Esophagus squamous epithelium (tissue), 4 donors: Measurements from ENCODE around the gene FAM3C.

ENCODE experiments used
- POLR2A ChIP-seq, 4 donors: fragments of 450-650 bp; IDR thresholded peaks; one replicate each; pipeline ENCODE4 v1.6.1; 2017; ENCODE audit warnings: antibody characterized with exemption in 4 of 4, mild to moderate bottlenecking in 4 of 4, moderate library complexity in 3 of 4
- TF ChIP-seq, protein P1 (sequence below), 6 experiments: fragments of 450-650 bp in 4 of 6; fragments of 200-600 bp in 2 of 6; sonication (generic) in 2 of 6; IDR thresholded peaks; one replicate each; pipeline ENCODE4 v1.5.1; 2016 to 2019; ENCODE audit warnings: antibody characterized with exemption in 6 of 6, mild to moderate bottlenecking in 4 of 6, moderate library complexity in 4 of 6

DNA sequence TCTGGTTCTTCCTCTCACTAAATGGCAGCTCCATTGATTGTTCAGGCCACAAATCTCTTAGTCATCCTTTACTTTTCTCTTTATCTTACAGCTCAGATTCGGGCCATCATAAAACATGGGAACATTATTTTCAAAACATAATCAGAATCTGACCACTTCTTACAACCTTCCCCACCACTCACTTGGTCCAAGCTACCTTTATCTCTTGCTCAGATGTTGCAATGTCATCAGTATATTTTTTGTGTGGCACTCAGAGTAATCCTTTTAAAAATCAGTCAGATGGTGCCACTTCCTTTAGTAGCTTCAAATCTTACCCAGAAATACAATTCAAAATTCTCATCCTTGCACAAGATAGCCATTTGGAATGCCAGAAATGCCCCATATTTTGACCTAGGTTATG, 34.5 kb upstream of the FAM3C start:
- TF ChIP-seq, protein P1, sequence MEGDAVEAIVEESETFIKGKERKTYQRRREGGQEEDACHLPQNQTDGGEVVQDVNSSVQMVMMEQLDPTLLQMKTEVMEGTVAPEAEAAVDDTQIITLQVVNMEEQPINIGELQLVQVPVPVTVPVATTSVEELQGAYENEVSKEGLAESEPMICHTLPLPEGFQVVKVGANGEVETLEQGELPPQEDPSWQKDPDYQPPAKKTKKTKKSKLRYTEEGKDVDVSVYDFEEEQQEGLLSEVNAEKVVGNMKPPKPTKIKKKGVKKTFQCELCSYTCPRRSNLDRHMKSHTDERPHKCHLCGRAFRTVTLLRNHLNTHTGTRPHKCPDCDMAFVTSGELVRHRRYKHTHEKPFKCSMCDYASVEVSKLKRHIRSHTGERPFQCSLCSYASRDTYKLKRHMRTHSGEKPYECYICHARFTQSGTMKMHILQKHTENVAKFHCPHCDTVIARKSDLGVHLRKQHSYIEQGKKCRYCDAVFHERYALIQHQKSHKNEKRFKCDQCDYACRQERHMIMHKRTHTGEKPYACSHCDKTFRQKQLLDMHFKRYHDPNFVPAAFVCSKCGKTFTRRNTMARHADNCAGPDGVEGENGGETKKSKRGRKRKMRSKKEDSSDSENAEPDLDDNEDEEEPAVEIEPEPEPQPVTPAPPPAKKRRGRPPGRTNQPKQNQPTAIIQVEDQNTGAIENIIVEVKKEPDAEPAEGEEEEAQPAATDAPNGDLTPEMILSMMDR (IDR thresholded peaks at IDR 0.05): no peak
- TF ChIP-seq POLR2A (IDR thresholded peaks at IDR 0.05): no peak
